ENCODE results near the gene CHRD.

Gene CHRD

DNA sequence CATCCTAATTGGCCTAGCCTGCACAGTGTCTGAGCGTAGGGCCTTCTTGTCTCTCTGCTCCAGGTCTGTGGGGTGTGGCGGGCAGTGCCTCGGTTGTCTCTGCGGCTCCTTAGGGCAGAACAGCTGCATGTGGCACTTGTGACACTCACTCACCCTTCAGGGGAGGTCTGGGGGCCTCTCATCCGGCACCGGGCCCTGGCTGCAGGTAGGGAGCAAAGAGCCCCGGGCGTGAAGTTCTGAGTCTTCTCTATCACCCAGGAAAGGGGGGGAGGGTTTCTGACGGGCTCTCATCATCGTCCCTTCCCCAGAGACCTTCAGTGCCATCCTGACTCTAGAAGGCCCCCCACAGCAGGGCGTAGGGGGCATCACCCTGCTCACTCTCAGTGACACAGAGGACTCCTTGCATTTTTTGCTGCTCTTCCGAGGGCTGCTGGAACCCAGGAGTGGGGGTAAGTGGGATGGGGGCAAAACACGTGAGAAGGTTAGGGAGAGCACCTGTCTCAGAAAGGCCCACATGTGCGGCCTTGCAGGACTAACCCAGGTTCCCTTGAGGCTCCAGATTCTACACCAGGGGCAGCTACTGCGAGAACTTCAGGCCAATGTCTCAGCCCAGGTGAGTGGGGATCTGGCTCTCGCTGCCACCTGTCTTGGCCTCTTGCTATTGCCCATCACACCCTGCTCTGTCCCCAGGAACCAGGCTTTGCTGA, 2.6 kb downstream of the CHRD start:
- DNase-seq (ENCODE audit: low read depth): no peak

DNA sequence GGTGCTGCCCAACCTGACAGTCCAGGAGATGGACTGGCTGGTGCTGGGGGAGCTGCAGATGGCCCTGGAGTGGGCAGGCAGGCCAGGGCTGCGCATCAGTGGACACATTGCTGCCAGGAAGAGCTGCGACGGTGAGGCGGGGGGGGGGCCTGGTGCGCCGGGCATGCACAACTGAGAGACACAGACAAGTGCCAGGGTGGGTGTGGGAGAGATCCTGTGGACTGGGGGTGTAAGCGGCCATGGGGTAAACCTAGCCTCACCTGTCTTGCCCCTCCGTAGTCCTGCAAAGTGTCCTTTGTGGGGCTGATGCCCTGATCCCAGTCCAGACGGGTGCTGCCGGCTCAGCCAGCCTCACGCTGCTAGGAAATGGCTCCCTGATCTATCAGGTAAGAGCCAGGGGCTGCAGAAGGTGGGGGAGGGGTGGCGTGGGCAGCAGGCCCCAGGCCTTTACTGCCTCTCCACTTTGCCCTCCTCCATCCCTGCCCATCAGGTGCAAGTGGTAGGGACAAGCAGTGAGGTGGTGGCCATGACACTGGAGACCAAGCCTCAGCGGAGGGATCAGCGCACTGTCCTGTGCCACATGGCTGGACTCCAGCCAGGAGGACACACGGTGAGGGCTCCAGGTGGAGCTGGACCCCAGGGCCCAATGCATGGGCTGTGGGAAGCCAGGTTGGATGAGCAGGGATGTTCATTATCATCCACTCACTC, 3.3 kb downstream of the CHRD start:
- no peak for DNase-seq (ENCODE audit: low read depth)

DNA sequence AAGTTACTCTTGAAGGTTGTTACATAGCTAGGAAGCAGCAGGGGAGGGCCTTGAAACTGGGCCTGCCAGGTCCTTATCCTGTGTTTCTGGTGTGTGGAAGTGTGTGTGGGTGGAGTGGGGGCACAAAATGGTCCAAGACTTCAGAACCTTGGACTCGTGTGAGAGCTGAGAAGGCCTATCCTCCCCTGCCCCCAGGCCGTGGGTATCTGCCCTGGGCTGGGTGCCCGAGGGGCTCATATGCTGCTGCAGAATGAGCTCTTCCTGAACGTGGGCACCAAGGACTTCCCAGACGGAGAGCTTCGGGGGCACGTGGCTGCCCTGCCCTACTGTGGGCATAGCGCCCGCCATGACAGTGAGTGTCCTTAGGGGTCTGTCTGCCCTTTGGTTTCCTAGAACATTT, 4.5 kb downstream of the CHRD start:
- DNase-seq (ENCODE audit: low read depth): no peak

DNA sequence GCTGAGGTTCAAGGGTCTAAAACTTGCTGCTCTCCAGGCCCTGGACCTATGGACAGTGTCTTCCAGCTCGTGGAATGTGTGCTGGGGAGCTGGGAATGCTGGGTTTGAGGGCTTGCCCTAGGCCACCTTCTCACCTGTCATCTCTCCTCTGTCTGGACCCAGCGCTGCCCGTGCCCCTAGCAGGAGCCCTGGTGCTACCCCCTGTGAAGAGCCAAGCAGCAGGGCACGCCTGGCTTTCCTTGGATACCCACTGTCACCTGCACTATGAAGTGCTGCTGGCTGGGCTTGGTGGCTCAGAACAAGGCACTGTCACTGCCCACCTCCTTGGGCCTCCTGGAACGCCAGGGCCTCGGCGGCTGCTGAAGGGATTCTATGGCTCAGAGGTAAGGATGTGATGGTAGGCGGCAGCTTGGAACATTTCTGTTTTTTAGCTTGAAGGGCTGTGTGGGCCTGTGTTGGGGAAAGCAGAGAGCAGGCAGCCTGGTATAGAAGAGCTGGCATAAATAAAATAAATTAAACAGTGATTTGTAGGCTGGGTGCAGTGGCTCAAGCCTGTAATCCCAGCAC, 5.1 kb downstream of the CHRD start:
- no peak for DNase-seq (ENCODE audit: low read depth)

DNA sequence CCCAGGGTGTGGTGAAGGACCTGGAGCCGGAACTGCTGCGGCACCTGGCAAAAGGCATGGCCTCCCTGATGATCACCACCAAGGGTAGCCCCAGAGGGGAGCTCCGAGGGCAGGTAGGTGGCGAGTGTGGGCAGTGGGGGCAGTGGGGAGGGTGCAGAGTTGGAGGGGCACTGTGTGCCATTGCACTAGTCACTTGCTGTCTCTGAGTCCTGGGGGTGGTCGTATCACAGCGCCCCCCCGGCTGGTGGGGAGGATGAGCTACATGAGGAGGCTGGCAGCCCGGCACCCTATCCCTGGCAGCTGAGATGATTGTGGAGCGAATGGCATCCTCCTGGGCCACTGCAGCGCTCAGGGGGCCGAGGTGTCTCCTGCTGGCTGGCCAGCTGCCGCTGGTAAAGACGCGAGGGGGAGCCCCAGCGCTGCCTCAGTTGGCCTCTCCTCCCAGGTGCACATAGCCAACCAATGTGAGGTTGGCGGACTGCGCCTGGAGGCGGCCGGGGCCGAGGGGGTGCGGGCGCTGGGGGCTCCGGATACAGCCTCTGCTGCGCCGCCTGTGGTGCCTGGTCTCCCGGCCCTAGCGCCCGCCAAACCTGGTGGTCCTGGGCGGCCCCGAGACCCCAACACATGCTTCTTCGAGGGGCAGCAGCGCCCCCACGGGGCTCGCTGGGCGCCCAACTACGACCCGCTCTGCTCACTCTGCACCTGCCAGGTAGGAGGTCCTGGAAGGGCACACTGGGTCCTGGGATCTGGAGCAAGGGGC, 6.4 kb downstream of the CHRD start:
- DNase-seq (ENCODE audit: low read depth): no peak

DNA sequence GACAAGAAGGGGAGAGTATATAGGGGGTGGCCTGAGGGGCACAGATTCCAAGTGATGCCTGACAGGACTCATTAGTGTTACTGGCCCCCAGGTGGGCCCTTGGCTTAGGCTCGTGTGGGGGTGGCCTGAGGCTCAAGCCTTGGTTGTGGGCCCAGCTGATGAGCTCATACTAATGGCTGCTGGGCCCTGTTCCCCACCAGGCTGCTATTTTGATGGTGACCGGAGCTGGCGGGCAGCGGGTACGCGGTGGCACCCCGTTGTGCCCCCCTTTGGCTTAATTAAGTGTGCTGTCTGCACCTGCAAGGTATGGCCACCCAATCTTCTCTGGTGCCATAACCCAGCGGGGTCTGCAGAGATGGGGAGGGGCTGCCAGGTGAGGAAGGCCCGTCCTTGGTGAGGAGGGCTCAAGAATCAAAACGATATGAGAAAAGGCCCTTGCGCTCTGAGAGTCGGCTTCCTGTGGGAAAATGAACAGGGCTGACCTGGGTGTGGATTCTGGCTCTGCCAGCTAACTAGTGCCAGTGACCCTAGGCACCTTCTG, 7.4 kb downstream of the CHRD start:
- DNase-seq (ENCODE audit: low read depth): no peak

DNA sequence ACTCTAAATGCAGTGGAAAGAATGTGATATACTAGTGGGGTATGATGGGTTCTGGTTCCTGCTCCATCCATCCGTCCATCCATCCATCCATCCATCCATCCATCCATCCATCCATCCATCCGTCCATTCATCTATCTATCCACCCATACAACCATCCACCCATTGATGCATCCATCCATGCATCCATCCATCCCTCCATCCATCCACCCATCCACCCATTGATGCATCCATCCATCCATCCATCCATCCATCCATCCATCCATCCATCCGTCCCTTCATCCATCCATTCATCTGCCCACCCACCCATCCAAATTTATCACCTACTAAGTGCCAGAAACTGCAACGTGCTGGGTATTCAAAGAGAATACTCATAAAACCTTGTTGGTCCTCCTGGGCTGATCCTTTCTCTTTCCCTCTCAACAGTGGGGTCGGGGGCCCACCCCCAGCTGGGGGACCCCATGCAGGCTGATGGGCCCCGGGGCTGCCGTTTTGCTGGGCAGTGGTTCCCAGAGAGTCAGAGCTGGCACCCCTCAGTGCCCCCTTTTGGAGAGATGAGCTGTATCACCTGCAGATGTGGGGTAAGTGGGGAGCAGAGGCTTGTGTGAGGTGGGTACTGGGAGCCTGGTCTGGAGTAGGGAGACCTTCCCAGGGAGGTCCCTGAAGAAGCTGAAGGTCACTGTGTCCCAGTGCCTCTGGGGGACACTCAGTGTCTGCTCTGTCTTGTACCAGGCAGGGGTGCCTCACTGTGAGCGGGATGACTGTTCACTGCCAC, 8.5 kb downstream of the CHRD start:
- DNase-seq (ENCODE audit: low read depth): no peak

DNA sequence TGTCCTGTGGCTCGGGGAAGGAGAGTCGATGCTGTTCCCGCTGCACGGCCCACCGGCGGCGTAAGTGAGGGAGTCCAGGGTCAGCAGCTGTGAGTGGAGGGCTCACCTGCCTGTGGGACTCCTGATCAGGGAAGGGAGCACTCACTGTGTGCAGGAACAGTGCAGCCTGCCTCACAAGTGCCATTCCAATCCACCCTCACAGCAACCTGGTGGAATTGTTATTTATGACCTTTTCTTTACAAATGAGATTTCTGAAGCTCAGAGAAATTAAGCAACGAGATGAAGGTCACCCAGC, 9.0 kb downstream of the CHRD start:
- no peak for DNase-seq (ENCODE audit: low read depth)

DNA sequence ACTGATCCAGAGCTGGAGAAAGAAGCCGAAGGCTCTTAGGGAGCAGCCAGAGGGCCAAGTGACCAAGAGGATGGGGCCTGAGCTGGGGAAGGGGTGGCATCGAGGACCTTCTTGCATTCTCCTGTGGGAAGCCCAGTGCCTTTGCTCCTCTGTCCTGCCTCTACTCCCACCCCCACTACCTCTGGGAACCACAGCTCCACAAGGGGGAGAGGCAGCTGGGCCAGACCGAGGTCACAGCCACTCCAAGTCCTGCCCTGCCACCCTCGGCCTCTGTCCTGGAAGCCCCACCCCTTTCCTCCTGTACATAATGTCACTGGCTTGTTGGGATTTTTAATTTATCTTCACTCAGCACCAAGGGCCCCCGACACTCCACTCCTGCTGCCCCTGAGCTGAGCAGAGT, 9.5 kb downstream of the CHRD start:
- DNase-seq (ENCODE audit: low read depth): no peak

DNA sequence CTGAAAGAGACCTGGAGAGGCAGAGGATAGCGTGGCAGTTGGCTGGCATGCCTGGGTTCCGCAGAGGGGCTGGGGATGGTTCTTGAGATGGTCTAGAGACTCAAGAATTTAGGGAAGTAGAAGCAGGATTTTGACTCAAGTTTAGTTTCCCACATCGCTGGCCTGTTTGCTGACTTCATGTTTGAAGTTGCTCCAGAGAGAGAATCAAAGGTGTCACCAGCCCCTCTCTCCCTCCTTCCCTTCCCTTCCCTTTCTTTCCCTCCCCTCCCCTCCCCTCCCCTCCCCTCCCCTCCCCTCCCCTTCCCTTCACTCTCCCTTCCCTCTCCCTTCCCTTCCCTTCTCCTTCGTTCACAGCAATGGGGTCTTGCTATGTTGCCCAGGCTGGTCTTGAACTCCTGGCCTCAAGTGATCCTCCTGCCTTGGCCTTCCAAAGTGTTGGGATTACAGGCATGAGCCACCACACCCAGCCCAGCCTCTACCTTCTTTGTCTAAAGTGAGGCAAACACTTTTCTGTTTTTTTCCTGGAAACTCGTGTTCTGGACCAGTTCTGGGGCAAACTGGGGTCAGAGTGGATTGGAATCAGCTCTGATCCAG, 10.2 kb downstream of the CHRD start:
- DNase-seq (ENCODE audit: low read depth): no peak

DNA sequence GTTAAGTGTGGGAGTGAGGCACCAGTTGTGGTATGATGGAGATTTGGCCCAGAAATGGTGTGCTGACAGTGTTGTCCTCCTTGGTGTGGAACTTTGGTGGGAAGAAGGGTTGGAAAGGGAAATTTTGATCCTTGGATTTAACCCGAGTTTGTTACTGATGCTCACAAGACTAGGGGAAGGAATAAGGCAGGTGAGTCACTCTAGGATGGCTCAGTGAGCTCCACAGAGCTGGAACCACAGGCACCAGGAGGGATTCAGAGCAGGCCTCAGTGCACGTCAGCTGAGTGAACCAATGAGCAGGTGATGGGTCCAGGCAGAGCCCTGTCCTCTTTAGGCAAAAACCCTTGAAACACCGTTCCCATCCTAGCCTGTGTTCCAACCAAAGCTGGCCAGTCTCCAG, 11.4 kb downstream of the CHRD start:
- no peak for DNase-seq (ENCODE audit: low read depth)

DNA sequence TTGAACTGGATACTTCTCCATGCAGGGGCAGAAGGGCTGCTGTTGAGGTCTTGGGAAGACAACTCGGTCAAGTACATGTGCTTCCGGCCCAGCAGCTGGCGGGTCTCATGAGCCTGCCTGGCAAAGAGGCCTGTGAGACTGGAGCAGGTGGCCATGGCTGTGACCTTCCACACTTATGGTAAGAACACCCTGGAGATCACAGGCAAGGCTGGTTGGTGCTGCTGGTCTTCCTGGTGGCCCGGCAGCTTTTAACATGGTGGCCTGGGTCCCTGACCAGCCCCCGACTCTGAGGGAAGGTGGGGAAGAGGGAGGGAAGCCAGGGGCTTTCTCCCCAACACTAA, 15.4 kb downstream of the CHRD start:
- DNase-seq (ENCODE audit: low read depth): no peak

DNA sequence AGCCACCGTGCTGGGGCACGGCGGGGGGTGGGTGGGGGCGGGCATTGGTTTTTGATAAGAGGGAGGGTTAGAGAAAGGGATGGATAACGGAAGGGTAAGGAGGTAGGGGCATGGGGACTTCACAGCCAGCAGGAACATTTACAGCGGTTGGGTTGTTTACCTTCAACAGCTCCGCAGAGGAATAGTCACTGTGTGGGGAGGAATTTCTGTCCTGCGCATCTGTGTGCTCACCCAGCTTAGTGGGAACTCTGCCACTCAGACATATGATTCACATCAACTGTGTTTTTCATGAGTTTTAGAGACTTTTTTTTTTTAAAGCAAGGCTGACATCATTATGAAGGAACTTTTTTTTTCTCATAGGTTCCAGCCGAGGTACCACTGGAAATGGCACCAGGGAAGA, 19.6 kb downstream of the CHRD start:
- peak; percentile 94 for DNase-seq (ENCODE audit: low read depth)

DNA sequence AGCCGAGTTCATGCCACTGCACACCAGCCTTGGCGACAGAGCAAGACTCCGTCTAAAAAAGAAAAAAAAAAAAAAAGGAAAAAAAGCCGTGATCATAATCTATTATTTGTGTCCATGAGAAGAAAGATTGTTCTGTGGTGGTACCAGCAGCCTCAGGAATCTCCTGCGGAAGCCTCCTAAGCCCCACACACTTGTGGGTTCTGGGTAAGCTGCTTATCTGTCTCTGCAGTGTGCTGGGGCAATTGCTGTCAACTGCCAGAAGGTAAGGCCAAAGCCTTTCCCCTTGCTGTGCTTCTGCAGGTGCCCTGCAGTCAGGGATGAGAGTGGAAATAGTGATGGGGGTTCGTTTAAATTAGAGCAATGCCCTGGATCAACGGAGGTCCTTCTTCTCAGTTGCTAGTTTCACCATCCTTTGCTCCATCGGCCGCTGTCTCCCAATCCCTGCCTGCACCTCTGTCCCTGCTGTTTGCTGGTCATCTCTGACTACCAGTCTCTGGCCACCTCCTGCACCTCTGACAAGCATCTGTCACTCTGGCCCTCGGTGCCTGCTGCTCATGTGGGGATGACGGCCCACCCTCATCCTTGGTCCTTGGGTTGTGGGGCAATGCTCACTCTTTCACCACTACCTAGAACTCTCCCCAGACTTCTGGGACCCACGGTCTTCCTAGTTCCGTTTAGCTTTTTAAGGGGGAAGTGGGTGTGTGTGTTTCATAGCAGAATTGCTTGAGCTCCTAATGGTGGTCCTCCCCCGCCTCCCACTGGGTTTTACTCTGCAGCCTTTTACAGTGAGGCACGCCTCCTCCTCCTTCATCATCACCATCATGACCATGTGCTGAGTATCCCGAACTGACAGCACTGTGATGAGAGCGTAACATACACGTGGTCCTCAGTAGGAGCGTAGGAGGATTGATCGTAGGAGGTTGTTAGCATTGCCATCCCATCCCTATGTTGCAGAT, 25.5 kb downstream of the CHRD start:
- DNase-seq (ENCODE audit: low read depth): no peak

DNA sequence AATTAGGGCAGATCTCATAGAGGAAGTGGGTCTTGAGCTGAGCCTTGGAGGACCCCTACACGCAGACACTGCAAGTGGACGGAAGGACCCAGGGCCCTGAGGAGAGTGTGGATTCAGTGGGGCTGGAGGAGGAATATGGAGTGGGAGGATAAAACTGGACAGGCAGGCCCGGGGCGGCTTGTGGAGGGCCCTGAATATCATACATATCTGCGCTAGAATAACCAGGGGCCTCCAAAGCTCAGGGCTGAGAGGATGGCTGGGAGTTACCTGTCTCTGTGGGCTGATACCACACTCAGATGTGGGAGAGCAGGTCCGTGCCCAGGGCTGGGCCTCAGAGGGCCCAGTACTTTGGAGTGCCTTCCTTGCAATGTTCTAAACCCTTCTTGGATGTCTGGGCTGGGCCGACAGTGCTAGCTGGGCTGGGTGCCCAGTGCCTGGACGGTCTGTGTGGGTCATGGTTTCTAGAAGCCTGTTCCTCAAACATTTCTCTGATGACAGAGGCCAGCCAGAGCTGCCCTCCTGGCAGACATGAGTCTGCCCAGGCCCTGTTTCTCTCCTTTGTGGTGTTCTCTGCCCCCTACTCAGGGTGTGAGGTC, 29.6 kb downstream of the CHRD start:
- DNase-seq (ENCODE audit: low read depth): no peak

DNA sequence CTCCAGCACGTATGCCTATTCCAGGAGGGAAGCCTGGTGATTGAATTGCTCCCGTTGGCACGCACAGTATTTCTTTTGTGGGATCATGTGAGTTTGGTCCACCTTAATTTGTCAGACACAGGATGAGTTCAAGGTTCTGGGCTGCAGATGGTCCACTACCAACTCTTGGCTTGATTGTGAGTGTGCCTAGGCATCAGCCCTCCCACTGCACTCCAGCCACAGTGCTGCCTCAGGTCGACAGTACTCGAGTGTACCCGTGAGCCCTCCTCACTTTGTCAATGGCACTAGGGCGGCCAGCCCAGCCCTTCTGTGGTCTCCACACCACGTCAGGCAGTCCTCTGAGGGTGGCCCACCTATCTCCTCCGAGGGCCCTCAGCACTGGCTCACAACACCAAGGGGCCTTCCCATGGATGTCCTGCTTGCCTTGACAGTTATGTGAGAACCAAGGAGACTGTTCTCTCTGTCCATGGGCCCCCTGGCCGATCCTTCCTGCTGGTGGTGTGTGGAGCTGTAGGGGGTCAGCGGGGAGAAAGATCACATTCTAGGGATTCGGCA, 30.2 kb downstream of the CHRD start:
- DNase-seq (ENCODE audit: low read depth): no peak

DNA sequence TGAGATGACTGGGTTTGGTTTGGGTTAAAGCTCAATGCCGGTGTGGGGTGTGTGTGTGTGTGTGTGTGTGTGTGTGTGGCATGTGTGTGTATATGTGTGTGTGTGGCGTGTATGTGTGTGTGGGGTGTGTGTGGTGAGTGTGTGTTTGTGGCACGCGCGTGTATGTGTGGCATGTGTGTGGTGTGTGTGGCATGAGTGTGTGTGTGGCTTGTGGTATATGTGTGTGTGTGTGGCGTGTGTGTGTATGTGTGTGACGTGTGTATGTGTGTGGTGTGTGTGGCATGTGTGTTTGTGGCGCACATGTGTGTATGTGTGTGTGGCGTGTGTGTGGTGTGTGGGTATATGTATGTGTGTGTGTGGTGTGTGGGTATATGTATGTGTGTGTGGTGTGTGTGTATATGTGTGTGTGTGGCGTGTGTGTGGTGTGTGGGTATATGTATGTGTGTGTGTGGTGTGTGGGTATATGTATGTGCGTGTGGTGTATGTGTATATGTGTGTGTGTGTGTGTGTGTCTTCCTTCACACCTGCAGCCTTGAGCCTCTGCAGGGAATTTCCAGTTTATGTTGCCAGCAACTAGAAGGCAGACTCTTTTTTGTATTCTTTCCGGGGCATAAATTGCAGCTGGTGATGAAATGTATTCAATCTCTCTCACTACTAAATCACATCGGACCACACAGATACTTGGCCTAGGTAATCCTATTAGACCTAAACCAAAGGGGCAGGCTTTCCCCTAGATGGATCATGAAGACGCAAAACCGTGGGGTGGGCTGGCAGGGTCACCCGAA, 34.8 kb downstream of the CHRD start:
- no peak for DNase-seq (ENCODE audit: low read depth)

DNA sequence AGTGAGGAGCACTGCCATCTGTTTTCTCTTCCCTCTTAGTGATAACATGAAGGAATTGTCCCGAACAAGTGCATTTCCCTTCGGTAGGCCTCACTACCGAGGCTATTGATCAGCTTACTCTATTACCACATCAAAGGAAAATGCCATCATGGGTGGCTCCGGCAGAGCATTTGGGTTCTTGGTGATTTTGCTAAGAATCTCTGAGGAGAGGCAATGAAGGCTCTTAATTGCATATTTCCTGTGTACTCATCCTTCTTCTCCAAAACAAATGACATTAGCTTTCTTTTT, 35.3 kb downstream of the CHRD start:
- no peak for DNase-seq (ENCODE audit: low read depth)

DNA sequence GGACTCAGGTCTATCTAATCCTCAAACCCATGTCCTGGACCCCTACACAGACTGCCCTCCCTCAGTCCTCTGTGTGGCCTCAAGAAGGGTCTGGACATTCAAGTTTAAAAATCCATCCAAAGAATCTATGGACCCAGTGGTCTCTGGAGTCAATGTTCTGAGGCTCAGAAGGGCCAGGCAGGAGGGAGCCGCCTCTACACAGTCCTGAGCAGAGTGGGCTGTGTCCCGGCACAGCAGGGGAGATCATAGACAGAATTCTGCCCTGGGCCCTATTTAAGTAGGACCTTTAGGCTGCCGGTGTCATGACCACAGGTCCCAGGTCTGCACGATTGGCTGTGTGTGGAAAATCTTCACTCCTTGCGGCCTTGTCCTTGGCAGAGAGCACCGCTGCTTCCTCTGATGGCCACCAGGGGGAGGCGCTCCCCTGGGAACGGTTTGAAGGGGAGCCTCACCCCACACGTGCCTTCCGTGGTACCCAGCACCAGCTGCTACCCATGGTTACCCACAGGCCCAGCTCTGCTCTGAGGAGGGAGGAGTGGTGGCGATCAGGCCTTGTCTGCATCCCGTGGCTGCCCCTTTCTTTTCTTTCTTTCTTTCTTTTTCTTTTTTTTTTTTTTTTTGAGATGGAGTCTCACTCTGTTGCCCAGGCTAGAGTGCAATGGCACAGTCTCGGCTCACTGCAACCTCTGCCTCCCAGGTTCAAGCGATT, 37.9 kb downstream of the CHRD start:
- peak; percentile 68 for DNase-seq (ENCODE audit: low read depth)

Data from EH (cell line).